Measurements from ENCODE around the gene SSTR1.
"Not testable (repeated sequence)": the region's sequence is repeated elsewhere in the genome, so short reads cannot be mapped to it uniquely, and the experiment has no call there.

Gene SSTR1, protein sequence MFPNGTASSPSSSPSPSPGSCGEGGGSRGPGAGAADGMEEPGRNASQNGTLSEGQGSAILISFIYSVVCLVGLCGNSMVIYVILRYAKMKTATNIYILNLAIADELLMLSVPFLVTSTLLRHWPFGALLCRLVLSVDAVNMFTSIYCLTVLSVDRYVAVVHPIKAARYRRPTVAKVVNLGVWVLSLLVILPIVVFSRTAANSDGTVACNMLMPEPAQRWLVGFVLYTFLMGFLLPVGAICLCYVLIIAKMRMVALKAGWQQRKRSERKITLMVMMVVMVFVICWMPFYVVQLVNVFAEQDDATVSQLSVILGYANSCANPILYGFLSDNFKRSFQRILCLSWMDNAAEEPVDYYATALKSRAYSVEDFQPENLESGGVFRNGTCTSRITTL

DNA sequence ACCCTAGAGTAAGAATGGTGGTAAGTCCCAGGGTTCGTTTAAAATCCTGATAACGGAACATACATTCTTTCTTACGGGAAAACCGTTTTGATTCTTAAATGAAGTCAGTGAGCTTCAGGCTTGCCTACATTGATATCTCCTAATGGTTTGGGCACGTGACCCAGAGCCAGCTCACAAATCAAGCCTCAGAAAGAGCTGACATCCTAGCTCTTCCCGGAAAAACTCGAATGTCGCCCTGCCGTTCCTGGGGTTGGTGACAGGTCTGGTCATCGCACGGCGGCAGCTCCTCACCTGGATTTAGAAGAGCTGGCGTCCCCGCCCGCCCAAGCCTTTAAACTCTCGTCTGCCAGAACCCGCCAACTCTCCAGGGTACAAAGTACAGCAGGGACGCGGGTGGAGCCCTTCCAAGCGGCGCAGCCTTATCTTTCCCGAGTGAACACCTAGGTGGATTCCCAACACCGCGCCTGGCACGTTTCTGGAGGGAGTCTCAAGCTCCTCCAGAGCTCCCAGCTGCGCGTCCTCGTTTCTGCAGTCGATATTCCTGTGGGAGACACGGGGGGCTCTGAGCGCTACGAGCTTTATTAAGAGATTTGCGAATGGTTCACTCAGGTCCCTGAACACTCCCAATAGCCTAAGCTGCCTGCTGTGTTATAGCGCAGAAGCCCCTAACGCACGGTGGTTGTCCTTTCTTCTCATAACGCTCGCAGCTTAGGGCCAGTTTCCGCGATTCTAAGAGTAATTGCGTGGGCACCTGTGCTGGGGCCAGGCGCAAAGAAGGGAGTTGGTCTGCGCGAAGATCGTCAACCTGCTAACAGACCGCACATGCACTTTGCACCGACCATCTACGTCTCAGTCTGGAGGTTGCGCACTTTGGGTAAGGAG, at the start of gene SSTR1:
Gene SSTR1 (plus strand): TSS at position 169 of the 882 bp plus-strand sequence. CDS start 1,486 bp downstream, outside the sequence.
- DNase-seq, result no peak

DNA sequence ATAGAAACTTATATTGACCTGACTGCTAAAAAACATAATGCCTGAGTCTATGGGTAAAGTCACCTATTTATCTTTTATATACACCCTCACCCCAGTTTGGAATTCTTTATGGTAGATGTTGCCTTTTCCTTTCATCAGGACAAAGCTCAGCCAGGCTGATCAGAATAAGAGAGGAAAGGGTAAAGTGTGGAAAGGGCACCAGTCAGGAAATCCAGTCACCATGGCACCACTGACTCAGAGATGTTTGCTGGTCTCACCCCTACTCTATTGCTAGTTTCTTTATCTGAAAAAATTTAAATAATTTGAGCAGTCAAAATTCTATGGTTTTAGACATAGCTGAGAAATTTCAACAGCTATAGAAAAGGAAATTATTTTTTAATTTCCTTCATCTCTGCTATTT, 49.2 kb upstream of the SSTR1 start:
- DNase-seq, result no peak

DNA sequence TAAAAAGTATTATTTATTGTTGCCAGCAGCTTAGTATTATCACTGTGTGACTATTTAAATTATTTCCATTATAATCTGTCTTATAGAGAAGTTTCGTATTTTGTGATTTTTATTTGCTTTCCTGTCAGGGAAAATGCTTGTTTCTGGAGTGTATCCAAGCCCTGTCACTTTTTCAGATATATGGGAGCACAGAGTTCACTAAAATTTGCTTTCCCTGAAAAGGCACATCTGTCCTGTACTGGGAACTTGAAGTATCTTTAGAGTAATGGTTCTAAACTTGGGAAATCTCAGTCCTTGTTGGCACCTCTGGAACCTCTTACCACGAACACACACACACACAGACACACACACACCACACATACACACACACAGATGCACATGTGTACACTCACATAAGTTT, 39.3 kb upstream of the SSTR1 start:
- DNase-seq, result no peak

DNA sequence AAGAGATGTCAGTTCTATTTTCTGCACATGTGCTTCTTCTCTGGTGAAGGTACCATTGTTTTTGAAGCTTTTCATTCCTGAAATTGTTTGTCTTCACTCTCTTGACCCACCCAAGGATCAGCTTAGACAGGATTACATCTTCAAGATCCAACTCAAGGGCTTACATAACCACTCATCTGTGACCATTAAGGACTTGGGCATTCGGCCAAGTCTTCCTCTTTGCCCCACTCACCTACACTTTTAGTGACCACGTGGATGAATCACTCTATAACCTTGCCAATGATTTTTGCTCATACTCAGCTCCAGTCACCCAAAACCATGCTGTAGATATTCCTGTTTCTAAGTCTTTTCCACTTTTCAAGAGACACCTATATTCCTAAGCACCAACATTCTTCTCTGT, 36.5 kb upstream of the SSTR1 start:
- no peak for DNase-seq

DNA sequence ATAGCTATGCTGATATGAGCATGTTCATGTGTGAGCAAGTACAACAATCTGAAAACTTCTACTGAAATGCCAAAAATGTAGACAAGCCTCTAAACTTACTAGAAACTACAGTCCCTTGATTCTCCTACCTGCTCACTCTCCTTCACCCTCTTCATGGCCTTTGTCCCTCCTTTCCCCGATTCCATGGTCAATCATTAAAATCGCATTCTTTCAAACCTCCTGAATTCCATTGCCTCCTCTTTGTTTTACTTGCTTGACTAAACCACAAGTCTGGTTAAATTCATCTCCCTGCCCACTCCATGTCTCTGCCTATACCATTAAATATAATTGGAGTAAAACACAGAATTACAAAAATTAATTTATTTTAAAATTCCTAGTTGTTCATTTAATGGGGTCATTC, 33.0 kb upstream of the SSTR1 start:
- no peak for DNase-seq

DNA sequence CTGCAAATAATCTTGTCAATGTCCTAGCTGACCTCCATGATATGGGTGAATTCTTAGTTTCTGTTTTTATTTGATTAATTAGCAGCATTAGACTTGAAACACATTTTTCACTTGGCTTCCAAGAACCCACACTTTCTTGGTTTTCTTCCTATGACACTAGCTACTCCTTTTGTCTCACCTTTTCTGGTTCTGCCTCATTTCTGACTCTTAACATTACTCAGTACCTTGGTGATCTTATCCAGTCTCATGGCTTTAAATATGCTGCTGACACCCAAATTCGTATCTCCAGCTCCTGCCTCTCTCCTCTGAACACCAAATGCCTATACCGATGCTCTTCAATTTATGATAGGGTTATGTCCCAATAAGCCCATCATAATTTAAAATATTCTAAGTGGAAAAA, 32.0 kb upstream of the SSTR1 start:
- no peak for DNase-seq

DNA sequence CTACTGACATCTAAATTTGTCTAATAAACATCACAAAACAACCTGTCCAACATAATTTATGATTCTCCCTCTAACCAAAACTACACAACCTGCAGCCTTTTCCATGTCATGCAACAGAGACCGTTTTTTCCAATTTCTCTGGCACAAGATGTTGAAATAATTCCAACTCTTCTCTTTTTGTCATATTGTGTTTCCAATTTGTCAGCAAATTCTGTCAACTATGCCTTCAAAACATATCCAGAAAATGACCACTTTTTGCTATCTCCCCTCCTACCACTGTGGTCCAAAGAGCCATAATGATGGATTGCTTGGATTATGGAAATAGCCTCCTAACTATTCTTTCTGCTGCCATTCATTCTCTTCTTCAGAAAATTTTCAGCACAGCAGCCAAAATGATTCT, 31.3 kb upstream of the SSTR1 start:
- no peak for DNase-seq

DNA sequence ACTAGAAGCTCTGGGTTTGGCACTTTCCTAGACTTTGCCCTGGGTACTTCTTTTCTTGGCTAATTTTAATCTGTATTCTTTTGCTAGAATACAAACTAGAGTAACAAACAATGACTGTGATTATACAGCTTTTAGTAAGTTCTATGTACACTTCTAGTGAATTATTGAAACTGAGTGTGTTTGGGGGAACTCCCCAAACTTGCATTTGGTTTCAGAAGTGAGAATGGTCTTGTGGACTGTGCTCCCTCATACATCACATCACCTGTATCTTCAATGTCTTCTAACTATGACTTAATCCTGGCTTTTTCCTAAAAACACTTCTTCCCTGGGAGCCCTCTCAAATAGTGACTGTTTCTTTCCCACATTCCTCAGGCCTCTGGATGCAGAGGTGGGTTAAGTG, 23.6 kb upstream of the SSTR1 start:
- no peak for DNase-seq

DNA sequence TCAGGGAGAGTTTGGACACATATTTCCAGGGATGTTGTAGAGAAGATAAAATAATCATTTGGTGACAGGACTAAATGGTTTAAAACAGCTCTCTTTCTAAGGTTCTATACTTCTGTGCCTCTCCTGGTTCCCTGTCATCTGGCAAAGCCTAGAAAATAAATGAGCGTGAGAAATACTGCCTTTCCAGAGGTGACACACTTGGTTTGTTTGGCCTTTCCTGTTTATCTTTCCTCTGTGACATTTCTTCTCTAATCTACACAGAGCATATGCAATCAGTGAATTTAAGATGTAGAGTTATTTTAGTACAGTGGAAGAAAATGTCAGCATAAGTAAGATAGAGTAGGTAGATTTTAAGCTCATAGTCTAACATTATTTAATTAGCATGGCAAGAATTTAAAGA, 22.0 kb upstream of the SSTR1 start:
- no peak for DNase-seq

DNA sequence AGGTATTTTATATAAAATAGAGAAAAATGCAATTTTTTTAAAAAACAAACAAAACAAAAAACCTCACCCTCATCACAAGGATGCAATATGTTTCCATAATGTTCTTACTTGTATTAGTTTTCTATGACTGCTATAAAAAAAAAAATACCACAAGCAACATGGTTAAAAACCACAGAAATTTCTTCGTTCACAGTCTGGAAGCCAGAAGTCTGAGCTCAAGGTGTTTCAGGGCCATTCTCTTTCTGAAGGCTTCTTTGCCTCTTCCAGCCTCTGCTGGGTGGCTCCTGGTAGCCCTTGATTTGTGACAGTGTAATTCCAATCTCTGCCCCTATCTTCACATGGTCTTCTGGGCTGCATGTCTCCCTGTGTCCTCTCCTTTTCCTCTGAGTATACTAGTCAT, 21.5 kb upstream of the SSTR1 start:
- no peak for DNase-seq

DNA sequence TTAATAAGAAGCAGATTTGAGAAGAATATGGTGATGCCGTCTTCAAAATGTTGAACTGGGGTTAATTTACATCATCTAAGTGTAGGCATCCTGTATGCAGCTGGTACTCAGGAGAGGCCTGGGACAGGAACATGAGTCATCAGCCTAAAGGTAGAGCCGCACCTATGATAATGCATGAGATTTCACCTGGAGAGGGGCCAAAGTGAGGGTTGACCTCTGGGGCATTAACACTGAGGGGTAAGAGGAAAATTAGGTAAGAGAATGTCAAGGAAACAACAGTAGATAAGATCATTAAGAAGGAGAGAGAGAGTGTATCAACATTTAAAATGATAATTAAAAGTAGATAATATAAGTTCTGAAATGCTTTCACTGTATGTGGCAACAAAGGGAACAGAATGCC, 20.2 kb upstream of the SSTR1 start:
- no peak for DNase-seq

DNA sequence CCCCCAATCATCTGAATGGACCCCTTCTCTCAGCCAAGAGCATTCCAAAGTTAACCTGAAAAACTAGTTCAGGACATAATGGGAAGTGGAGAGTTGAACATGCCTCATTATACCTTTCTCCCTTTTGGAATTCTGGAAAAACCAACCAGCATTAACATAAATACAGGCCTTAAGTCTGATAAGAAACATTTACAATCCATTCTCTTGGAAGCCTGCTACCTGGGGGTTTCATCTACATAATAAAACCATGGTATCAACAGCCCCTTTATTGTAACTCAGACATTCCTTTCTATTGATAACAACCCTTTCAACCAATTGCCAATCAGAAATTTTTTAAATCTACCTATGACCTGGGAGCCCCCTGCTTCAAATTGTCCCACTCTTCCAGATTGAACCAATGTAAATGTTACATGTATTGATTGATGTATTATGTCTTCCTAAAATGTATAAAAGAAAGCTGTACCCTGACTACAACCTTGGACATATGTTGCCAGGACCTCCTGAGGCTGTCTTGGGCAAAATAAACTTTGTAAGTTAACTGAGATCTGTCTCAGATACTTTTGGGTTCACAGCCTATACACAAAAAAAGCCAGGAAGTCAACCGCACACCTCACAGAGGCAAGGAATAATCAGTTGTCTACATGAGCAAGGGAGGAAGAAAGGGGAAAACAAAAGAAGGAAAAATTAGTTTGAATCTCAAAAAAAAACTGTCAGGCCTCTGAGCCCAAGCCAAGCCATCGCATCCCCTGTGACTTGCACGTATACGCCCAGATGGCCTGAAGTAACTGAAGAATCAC, 17.6 kb upstream of the SSTR1 start:
- DNase-seq, result no peak

DNA sequence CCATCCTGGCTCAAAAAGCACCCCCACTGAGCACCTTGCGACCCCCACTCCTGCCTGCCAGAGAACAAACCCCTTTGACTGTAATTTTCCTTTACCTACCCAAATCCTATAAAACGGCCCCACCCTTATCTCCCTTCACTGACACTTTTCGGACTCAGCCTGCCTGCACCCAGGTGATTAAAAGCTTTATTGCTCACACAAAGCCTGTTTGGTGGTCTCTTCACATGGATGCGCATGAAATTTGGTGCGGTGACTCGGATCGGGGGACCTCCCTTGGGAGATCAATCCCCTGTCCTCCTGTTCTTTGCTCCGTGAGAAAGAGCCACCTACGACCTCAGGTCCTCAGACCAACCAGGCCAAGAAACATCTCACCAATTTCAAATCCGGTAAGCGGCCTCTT, 16.9 kb upstream of the SSTR1 start:
- DNase-seq, result not testable (repeated sequence)

DNA sequence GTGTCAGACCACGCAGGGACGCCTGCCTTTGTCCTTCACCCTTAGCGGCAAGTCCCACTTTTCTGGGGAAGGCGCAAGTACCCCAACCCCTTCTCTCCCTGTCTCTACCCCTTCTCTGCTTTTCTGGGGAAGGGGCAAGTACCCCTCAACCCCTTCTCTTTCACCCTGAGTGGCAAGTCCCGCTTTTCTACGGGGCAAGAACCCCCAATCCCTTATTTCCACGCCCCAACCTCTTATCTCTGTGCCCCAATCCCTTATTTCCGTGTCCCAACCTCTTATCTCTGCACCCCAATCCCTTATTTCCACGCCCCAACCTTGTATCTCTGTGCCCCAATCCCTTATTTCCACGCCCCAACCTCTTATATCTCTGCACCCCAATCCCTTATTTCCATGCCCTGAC, 16.2 kb upstream of the SSTR1 start:
- not testable (repeated sequence) for DNase-seq

DNA sequence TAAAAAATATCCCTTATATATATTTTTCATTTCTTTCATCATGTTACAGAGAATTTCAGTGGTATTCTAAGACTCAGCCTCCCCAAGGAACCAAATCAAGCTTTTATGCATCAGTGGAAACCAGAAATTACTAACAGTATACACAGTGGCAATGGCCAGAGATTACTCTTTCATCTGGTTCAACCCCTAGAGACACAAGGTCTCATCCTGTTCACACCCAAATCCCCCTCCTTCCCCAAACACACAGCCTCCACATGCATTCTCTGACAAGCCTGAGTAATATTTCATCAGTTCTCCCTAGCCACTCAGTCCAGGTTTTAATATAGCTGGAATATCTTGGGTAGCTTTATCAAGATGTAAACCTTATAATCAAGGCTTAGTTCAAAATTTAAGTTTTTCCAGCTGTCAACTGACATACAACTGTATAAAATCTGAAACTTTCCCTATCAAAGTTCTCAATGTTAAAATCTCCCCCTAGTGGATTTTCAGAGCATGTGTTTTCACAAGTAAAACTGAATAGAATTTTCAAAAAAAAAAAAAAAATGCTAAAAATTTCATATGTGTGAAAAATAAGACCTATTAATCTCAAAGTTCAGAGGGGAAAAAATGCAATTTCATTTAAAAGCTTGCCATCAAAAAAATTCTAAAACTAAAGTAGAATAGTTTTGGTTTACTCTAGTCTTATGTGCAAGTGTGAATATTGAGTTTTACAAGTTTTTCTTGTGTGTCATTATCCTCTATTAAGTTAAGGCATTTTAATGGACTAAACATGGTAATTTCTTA, 10.5 kb upstream of the SSTR1 start:
- peak; percentile 38 for DNase-seq

DNA sequence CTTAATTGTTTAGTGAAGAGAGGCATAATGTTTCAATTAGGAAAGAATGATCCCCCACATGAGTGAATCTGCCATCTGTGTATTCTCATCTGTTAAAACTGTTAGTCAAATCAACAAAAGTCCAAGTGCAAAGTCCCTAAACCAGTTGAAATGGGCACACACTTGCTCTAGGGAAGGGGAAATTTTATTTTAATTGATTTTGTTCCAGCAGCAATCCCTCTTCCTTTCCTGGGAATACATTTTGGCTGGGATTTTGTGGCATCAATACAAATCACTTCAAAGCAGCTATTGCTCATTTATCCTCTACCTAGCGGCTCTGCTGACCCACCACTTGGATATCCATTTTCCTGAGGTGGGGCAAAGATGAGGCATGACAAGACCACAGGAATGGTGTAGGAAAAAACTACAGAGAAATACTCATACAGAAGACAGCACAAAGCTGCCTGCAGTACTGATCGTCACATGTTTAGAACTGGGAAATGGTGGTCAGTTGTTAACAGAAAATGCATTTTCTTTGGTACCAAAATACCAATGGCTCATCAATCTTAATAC, 9.8 kb upstream of the SSTR1 start:
- DNase-seq, result no peak

DNA sequence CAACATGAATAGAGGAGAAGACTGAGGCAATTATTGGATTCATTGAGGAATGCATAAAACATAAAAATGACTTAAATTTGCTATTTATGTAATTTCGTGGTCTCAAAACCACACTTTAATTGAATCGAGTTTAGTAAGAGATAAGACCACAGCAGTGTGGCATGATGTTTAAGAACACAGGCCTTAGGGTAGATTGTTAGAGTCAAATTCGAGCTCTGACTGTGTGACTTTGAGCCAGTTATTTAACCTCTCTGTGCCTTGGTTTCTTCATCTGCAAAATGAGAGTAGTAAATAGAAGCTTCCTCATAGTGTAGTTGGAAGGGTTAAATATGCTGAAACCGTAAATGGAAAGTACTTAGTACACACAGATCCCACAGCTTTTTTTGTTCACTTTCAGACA, 9.3 kb upstream of the SSTR1 start:
- DNase-seq, result no peak

DNA sequence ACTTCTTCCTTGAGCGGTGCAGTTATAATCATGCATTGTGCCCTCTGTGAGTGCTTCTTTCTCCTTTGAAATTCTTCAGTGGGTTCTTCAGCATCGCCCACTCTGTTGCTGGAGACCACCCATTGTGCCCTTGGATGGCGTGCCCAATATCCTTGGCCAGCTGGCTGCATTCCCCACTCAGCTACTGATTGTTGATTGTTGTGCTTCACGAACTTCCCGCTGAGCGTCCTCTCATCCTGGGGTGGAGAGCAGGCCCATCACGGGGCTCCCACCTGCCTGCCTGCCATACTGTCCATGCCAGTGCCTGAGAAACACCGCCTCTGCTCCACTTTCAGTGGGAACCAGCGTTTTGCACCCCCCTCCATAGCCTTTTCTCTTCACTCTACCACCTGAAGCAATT, 8.6 kb upstream of the SSTR1 start:
- DNase-seq, result no peak

DNA sequence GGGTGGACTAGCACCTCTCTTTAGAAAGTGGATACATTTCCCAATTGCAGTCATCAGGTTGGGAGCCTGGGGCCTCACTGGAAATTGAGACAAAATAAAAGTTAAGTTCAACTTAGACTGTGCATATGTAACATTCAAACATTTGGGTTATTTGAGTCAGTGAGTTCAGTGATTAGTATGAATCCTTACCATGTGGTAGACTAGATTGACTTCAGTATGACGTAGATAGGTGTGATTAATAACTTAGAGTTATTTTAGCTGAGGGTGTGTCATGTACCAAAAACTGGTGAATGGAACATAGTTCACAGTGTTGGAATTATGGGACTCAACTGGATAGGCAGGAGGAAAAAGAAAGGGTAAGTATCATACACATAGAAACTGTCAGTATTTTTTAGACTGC, 8.0 kb upstream of the SSTR1 start:
- DNase-seq, result no peak

DNA sequence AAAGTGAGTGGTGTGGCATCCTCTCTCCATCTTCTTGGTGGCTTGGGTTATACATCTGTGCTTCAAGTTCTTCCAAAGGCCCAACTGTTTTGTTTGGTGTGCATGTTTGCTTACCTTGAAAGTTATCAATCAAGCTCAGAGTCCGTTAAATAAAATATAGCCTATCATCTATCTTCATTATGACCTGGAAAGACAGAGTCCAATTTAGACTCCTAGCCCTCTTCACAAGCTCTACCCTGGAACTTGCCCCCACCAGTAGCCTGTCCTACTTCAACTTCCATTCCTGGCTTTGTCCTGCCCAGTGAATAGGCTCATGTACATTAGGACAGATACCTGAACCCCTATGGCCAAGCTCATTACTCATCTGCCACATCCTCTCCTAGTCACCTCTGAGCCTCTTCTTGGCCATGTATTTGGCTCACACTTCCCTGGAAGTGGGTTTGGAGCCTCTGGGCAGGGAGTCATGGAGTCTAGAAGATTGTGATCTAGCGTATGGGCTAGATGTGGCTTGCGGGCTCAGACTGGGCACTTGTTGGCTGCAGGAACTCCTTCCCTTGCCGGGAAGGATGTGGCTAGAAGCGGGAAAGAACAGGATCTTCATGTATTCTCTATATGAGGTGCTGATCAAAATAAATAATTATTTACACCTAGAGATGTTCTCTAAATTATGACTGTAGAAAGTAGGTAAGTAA, 6.4 kb upstream of the SSTR1 start:
- no peak for DNase-seq

DNA sequence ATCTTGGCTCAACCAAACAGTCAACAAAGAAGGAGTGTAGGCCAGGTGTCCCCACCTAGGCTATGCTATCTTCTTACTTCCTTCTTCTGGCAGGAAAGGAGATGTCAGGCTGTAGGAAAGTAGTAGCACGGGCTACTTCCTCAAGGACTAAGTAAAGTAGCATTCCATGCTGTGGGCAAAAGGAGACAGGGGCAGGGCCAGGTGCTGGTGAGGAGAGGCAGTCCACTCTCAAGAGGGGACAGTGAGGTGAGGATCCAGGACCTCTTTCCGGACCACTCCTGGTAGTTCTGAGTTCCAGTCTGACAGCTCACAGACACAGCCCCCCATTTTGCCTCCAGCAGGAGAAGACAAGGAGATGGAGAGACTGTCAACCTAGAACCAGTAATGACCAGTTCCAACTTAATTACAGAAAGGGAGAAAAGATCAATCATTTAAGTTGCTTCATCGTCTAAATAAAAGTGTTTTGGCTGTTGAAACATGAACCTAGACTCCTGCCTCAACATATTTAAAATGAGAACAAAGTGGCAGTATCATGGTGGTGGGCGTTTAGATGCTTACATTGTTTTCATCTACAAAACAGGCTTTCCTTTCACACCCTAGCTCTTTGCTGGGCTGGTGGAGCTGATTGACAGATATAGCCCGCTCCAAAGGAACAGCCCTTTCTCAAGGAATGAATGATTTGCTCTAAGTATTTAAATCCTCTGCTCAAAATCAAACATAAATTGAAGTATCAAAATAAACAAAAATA, 5.1 kb upstream of the SSTR1 start:
- DNase-seq, result no peak

All from CD4-positive, alpha-beta T cell treated with Interleukin-17A for 1 hour (primary cell).